Tibial nerve (tissue), 3 donors: ENCODE data around the gene ESRRG.

Experiments used
- CTCF ChIP-seq, 5 experiments: fragments of 200-600 bp in 3 of 5; fragments of 450-650 bp in 2 of 5; sonication (generic) in 3 of 5; IDR thresholded peaks; one replicate each; pipeline ENCODE4 v1.5.1; 2016 to 2019; ENCODE audit warnings: antibody characterized with exemption in 5 of 5, mild to moderate bottlenecking in 3 of 5, moderate library complexity in 2 of 5
- POLR2A ChIP-seq, 2 donors: fragments of 450-650 bp; IDR thresholded peaks; one replicate each; pipeline ENCODE4 v1.6.1; 2017; ENCODE audit warnings: antibody characterized with exemption in 2 of 2, mild to moderate bottlenecking in 2 of 2, moderate library complexity in 2 of 2

DNA sequence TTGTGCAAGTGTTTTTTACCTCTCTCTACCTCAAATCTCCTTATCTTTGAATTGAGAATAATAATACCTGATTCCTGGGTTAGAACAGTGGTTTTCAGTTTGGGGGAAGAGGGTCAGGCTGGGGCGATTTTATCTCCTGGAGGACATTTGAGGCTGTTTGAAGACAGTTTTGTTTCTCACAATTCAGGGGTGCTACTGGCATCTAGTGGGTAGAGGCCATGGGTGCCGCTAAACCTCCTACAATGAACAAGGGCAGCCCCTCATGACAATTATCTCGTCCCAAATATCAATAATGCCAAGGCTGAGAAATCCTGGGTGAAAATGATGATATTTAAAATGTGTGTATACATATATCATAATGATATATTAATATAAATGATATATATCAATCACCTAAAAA lies 160.8 kb downstream of the ESRRG start:
- TF ChIP-seq CTCF (IDR thresholded peaks at IDR 0.05) (no peak), POLR2A (IDR thresholded peaks at IDR 0.05) (no peak)
